Measurements from ENCODE around the gene LRRN4. TPM values are rescaled to one million over a fixed set of nuclear protein-coding genes. Genes with fewer than 3 reads are reported as not detected.

Gene LRRN4
- polyA plus RNA-seq, 2 of the 4 experiments (the other 2 are of a cell fraction) = not detected

DNA sequence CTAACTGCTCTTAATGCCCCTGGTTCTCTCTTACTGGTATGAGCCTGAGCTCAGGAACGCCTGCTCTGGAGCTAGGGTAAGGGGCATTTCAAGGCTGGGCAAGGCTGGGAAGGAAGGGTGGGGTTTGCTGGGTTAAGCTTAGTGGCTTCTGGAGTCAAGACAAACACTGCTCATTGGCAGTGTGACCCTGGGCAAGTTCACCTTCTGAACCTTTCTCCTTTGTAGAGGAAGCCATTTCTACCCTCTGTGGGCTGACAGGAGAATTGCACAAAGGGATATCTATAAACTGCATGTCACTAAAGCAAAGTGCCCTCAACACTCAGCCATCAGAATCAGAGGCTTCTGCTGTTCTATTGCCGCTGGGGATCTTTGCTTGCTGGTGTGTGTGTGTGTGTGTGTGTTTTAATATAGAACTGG lies 20.3 kb upstream of the LRRN4 start:
- TF ChIP-seq RAD21 (conservative IDR thresholded peaks at IDR 0.05 in 1 of 2, IDR thresholded peaks at IDR 0.05 in 1 of 2) (peak; percentile 24 to 34; a peak in 3 of 5 replicates), FOSL2 (IDR thresholded peaks at IDR 0.05) (no peak), FOSL2 (CRISPR knock-in tag; IDR thresholded peaks at IDR 0.05) (no peak), HEYL (CRISPR knock-in tag; IDR thresholded peaks at IDR 0.05) (no peak), BHLHE40 (IDR thresholded peaks at IDR 0.05; ENCODE audit: low read depth, low read length) (no peak), SMC3 (IDR thresholded peaks at IDR 0.05) (0 out of 3 replicates have a peak, but pooled peaks have one; percentile 18), ESRRA (IDR thresholded peaks at IDR 0.05; ENCODE audit: borderline replicate concordance, low read length) (no peak), HOXB5 (CRISPR knock-in tag; IDR thresholded peaks at IDR 0.05) (no peak), CEBPB (IDR thresholded peaks at IDR 0.05) (no peak), PHF8 (IDR thresholded peaks at IDR 0.05; ENCODE audit: borderline replicate concordance, low read depth) (no peak)
- TF ChIP-seq, protein P1, sequence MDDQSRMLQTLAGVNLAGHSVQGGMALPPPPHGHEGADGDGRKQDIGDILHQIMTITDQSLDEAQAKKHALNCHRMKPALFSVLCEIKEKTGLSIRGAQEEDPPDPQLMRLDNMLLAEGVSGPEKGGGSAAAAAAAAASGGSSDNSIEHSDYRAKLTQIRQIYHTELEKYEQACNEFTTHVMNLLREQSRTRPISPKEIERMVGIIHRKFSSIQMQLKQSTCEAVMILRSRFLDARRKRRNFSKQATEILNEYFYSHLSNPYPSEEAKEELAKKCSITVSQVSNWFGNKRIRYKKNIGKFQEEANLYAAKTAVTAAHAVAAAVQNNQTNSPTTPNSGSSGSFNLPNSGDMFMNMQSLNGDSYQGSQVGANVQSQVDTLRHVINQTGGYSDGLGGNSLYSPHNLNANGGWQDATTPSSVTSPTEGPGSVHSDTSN (IDR thresholded peaks at IDR 0.05) = no peak
- Histone ChIP-seq H3K4me1 (0 out of 3 replicates have a peak, but pooled peaks cover 3% of the 10 kb centered on the region), H3K4me3 (no peak overlapping the region), H3K9me3 (no peaks in the 10 kb centered on the region), H3K27ac (no peak overlapping the region), H3K4me2 (no peak overlapping the region)
- DNase-seq (ENCODE audit: low read depth in 1 of 2, low spot score in 1 of 2) (peak; percentile 52 to 57), FAIRE-seq (peak; percentile 83), ATAC-seq (peak; percentile 82 to 88)
- CTCF ChIA-PET = interaction anchor here (0.6 to 9.2 kb wide), 15 partner anchors 9 to 905 kb away, joined by 3 to 153 read pairs (median 4); no protein-coding TSS in a partner anchor
- WGBS (ENCODE audit: missing lambda C conversion rate) = 85% methylated on average over 2 of the region's 2 CpGs
- POLR2A ChIA-PET = no interaction called here

DNA sequence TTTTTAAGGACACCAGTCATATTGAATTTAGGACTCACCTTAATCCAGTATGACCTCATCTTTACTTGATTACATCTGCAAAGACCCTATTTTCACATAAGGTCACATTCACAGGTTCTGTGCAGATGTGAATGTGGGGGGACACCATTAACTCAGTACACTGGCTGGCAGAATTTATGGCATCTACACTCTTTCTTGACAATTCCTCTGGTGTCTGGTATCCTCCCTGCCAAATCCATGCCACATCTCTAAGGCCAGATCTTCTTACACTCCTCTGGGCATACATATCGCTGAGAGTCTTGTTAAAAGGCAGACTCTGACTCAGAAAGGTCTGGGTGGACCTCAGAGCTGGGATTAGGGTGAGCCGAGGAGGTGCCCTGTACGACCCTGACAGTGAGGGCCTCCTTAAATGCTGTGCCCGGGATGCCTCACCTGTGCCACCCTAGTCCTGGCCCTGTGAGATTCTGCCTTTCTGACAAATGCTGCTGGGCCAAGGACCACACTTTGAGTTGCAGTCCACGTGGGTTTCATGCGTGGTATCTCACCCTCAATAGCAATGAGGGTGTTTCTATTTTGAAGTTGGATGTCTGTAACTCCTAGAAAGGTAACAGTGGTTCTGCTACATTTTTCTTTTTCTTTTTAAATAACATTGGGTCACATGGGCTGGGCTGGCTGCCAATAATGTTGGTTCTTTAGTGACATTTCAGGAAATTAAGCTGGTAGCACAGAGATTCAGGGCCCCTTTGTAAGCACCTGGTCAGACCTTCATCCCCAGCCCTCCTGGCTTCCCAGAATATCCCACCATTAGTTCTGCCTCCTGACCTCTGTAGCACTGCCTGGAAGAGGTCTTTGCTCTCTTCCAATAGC lies 17.2 kb upstream of the LRRN4 start:
- ATAC-seq = no peak
- WGBS (ENCODE audit: missing lambda C conversion rate) = 86% methylated on average over 6 of the region's 6 CpGs
- Histone ChIP-seq H3K4me1 (0 out of 3 replicates have a peak, but pooled peaks cover 2% of the 10 kb centered on the region), H3K9me3 (no peaks in the 10 kb centered on the region), H3K27ac (no peak overlapping the region), H3K4me2 (no peak overlapping the region), H3K4me3 (no peak overlapping the region)
- CTCF ChIA-PET = interaction anchor here (0.6 to 9.2 kb wide), 3 partner anchors 27 to 541 kb away, joined by 3 to 153 read pairs (median 3); no protein-coding TSS in a partner anchor
- POLR2A ChIA-PET = no interaction called here
- FAIRE-seq = no peak
- TF ChIP-seq, protein P2, sequence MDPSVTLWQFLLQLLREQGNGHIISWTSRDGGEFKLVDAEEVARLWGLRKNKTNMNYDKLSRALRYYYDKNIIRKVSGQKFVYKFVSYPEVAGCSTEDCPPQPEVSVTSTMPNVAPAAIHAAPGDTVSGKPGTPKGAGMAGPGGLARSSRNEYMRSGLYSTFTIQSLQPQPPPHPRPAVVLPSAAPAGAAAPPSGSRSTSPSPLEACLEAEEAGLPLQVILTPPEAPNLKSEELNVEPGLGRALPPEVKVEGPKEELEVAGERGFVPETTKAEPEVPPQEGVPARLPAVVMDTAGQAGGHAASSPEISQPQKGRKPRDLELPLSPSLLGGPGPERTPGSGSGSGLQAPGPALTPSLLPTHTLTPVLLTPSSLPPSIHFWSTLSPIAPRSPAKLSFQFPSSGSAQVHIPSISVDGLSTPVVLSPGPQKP (IDR thresholded peaks at IDR 0.05; ENCODE audit: low read depth, low read length) = no peak
- TF ChIP-seq, protein P3, sequence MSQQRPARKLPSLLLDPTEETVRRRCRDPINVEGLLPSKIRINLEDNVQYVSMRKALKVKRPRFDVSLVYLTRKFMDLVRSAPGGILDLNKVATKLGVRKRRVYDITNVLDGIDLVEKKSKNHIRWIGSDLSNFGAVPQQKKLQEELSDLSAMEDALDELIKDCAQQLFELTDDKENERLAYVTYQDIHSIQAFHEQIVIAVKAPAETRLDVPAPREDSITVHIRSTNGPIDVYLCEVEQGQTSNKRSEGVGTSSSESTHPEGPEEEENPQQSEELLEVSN (IDR thresholded peaks at IDR 0.05; ENCODE audit: borderline replicate concordance, low read depth) = no peak
- TF ChIP-seq HEYL (CRISPR knock-in tag; IDR thresholded peaks at IDR 0.05) (no peak), RAD21 (conservative IDR thresholded peaks at IDR 0.05 in 1 of 2, IDR thresholded peaks at IDR 0.05 in 1 of 2) (no peak), GATA3 (IDR thresholded peaks at IDR 0.05; ENCODE audit: borderline replicate concordance) (no peak), BHLHE40 (IDR thresholded peaks at IDR 0.05; ENCODE audit: low read depth, low read length) (no peak), MYC (IDR thresholded peaks at IDR 0.05; ENCODE audit: borderline replicate concordance, low read length) (no peak), ZFP36 (IDR thresholded peaks at IDR 0.05; ENCODE audit: borderline replicate concordance, partially characterized antibody) (no peak), RCOR1 (IDR thresholded peaks at IDR 0.05; ENCODE audit: low read depth, low read length) (no peak), EHF (CRISPR knock-in tag; IDR thresholded peaks at IDR 0.05) (no peak)
- TF ChIP-seq, protein P4, sequence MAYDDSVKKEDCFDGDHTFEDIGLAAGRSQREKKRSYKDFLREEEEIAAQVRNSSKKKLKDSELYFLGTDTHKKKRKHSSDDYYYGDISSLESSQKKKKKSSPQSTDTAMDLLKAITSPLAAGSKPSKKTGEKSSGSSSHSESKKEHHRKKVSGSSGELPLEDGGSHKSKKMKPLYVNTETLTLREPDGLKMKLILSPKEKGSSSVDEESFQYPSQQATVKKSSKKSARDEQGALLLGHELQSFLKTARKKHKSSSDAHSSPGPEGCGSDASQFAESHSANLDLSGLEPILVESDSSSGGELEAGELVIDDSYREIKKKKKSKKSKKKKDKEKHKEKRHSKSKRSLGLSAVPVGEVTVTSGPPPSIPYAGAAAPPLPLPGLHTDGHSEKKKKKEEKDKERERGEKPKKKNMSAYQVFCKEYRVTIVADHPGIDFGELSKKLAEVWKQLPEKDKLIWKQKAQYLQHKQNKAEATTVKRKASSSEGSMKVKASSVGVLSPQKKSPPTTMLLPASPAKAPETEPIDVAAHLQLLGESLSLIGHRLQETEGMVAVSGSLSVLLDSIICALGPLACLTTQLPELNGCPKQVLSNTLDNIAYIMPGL (CRISPR knock-in tag; IDR thresholded peaks at IDR 0.05; ENCODE audit: borderline replicate concordance) = no peak
- no peak for DNase-seq (ENCODE audit: low read depth in 1 of 2, low spot score in 1 of 2)

Data from A549 (cell line).